Subcutaneous abdominal adipose tissue (tissue), 5 donors: ENCODE measurements around the gene PDE3B.
"Not testable (repeated sequence)": the region's sequence is repeated elsewhere in the genome, so short reads cannot be mapped to it uniquely, and the experiment has no call there.

ENCODE experiments used
- H3K27ac ChIP-seq: one replicate; pipeline ENCODE4 v1.7.0; 2013; ENCODE audit warnings: low read depth, mild to moderate bottlenecking, inconsistent platforms, low read length, moderate library complexity
- H3K27me3 ChIP-seq, 5 donors: one replicate each; pipeline ENCODE4 v1.7.0; 2013; ENCODE audit warnings: low read length in 5 of 5, inconsistent platforms in 1 of 5; ENCODE audit not compliant: control insufficient read depth in 5 of 5, insufficient read depth in 4 of 5
- H3K36me3 ChIP-seq, 5 donors: one replicate each; pipeline ENCODE4 v1.7.0; 2013; ENCODE audit warnings: low read length in 5 of 5; ENCODE audit not compliant: control insufficient read depth in 5 of 5, insufficient read depth in 5 of 5
- H3K4me1 ChIP-seq, 5 donors: one replicate each; pipeline ENCODE4 v1.7.0; 2013; ENCODE audit warnings: low read length in 5 of 5, mild to moderate bottlenecking in 3 of 5, moderate library complexity in 1 of 5; ENCODE audit not compliant: control insufficient read depth in 5 of 5, insufficient read depth in 5 of 5
- H3K4me3 ChIP-seq, 5 donors: one replicate each; pipeline ENCODE4 v1.7.0; 2013; ENCODE audit warnings: low read length in 5 of 5, low read depth in 1 of 5
- H3K9ac ChIP-seq, 5 donors: one replicate each; pipeline ENCODE4 v1.7.0; 2013; ENCODE audit warnings: low read length in 5 of 5, mild to moderate bottlenecking in 4 of 5, moderate library complexity in 3 of 5
- H3K9me3 ChIP-seq, 5 donors: one replicate each; pipeline ENCODE4 v1.7.0; 2013; ENCODE audit warnings: low read length in 5 of 5; ENCODE audit not compliant: control insufficient read depth in 5 of 5
- donor health status: healthy.
- donor health status: healthy.
- donor health status: healthy.
- donor health status: healthy.
- donor health status: healthy.

The PDE3B gene

DNA sequence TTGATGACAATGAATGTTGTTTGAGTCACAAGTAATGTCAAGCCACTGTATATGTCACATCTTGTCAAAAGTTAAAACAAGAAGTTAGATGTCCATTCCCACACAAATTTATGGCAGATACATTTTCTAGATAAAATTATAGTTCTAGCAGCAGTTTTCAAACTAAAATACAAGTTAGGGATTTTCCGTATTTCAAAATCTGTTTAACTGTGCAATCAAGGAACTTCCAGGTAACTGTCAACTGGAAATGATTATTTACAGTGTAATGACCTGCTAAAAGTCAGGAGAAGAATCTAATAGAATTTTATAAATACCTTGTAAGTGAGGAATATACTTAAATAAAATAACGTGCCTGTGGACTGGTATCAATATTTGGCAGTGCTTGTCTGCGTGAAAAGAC, 111.5 kb downstream of the PDE3B start:
- peak overlapping the region; percentile 10 for H3K27ac ChIP-seq
- H3K36me3 ChIP-seq: no peaks in the 10 kb centered on the region
- no peak overlapping the region for H3K4me3 ChIP-seq
- H3K27me3 ChIP-seq: no peaks in the 10 kb centered on the region
- H3K4me1 ChIP-seq: peaks cover 0 to 14% (median 0%) of the 10 kb centered on the region in 5 donors
- no peaks in the 10 kb centered on the region for H3K9me3 ChIP-seq
- no peak overlapping the region for H3K9ac ChIP-seq

- Histone ChIP-seq H3K9ac (no peak overlapping the region), H3K36me3 (no peaks in the 10 kb centered on the region), H3K27me3 (no peaks in the 10 kb centered on the region), H3K4me1 (peaks cover 0 to 14% (median 0%) of the 10 kb centered on the region in 5 donors), H3K9me3 (no peaks in the 10 kb centered on the region), H3K27ac (no peak overlapping the region), H3K4me3 (no peak overlapping the region)
Measured at GRCh38 chr11:14756349-14756748, 112.7 kb downstream of the PDE3B start.

DNA sequence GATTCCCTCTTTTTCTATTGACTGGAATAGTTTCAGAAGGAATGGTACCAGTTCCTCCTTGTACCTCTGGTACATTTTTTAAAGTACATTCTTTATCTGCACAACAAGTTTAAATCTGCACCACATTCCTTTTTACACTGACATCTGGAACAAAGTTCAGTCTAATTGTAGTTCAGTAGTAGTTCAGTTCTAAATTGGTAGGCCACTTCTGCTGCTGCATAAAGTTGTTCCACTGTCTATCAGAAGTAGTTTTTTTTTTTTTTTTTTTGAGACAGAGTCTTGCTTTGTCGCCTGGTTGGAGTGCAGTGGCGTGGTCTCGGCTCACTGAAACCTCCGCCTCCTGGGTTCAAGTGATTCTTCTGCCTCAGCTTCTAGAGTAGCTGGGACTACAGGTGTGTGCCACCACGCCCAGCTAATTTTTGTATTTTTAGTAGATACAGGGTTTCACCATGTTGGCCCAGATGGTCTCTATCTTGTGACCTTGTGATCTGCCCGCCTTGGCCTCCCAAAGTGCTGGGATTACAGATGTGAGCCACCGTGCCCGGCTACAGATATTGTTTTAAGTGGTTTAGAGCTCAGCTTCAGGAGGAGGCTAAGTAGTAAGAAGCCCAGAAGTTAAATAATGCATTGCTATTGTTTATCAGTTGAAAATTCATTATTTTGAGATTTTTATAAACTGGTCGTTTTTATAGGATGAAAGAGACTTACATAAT, 115.9 kb downstream of the PDE3B start:
- not testable (repeated sequence) for H3K4me3 ChIP-seq, H3K27ac ChIP-seq, H3K9me3 ChIP-seq, H3K36me3 ChIP-seq, H3K9ac ChIP-seq, H3K27me3 ChIP-seq
- peaks cover 0 to 11% (median 0%) of the 10 kb centered on the region in 5 donors for H3K4me1 ChIP-seq

DNA sequence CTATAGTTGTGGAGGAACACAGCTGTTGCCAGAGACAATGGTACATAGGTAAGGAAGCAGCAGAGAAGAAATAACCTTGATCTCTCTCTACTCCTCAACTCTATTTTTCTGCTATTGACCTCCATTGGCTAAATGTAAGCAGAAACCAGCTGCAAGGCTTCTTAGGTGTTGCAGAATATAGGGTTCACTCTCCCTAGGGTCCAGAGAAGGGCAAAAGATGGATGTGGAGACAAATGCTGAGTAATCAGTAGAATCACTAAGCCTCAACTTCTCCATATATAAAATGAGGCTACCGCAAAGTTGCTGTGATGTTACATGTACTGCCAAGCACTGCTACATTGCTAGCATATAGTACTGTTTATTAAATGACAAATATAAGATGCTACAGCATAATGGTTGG, 120.6 kb downstream of the PDE3B start:
- H3K27ac ChIP-seq: no peak overlapping the region
- H3K4me1 ChIP-seq: peaks cover 0 to 22% (median 0%) of the 10 kb centered on the region in 5 donors
- no peaks in the 10 kb centered on the region for H3K9me3 ChIP-seq
- no peak overlapping the region for H3K9ac ChIP-seq
- no peak overlapping the region for H3K4me3 ChIP-seq
- H3K36me3 ChIP-seq: no peaks in the 10 kb centered on the region
- H3K27me3 ChIP-seq: no peaks in the 10 kb centered on the region

GRCh38 chr11:14764579-14765527, 121.2 kb downstream of the PDE3B start:
- Histone ChIP-seq H3K4me1 (peaks cover 0 to 17% (median 0%) of the 10 kb centered on the region in 5 donors), H3K27ac (no peak overlapping the region), H3K9me3 (no peaks in the 10 kb centered on the region), H3K27me3 (no peaks in the 10 kb centered on the region), H3K4me3 (no peak overlapping the region), H3K9ac (no peak overlapping the region), H3K36me3 (no peaks in the 10 kb centered on the region)

GRCh38 chr11:14766585-14766984, 123.0 kb downstream of the PDE3B start:
- Histone ChIP-seq H3K4me1 (peaks cover 0 to 20% (median 0%) of the 10 kb centered on the region in 5 donors), H3K27ac (peak overlapping the region; percentile 25), H3K9ac (no peak overlapping the region)

GRCh38 chr11:14768526-14769188, 125.1 kb downstream of the PDE3B start:
- no peaks in the 10 kb centered on the region for H3K9me3 ChIP-seq
- no peaks in the 10 kb centered on the region for H3K36me3 ChIP-seq
- H3K9ac ChIP-seq: no peak overlapping the region
- peak overlapping the region; percentile 28 for H3K27ac ChIP-seq
- peaks cover 0 to 20% (median 0%) of the 10 kb centered on the region in 5 donors for H3K4me1 ChIP-seq
- no peak overlapping the region for H3K4me3 ChIP-seq
- H3K27me3 ChIP-seq: no peaks in the 10 kb centered on the region

More at GRCh38 chr11:14766585-14766984, 123.0 kb downstream of the PDE3B start:
- no peaks in the 10 kb centered on the region for H3K9me3 ChIP-seq
- H3K4me3 ChIP-seq: no peak overlapping the region
- H3K36me3 ChIP-seq: no peaks in the 10 kb centered on the region
- no peaks in the 10 kb centered on the region for H3K27me3 ChIP-seq

DNA sequence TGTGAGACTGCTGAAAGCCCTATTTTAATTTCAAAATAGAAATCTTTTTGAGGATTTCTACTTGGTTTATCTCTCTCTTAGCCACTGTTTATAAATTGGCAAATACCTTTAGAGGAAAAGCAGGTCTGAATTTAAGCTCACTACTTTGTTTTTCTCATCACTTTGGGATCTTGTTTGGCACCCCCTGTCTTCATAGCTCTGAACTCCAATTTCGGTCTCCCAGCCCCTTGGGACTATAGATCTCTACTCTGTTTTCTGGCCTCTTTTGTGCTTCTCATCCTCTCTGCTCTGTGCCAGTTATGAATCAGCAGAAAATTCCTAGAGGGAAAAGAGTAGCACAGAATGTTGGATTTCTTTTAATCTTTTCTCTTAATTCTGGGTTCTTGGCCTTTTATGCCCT, 130.2 kb downstream of the PDE3B start:
- H3K27me3 ChIP-seq: no peaks in the 10 kb centered on the region
- peak overlapping the region in 1 of 5 donors; percentile 10 for H3K9ac ChIP-seq
- H3K4me3 ChIP-seq: no peak overlapping the region
- H3K27ac ChIP-seq: peak overlapping the region; percentile 47
- H3K36me3 ChIP-seq: peaks cover 0 to 6% (median 3%) of the 10 kb centered on the region in 5 donors
- H3K4me1 ChIP-seq: peaks cover 0 to 25% (median 0%) of the 10 kb centered on the region in 5 donors
- no peaks in the 10 kb centered on the region for H3K9me3 ChIP-seq

DNA sequence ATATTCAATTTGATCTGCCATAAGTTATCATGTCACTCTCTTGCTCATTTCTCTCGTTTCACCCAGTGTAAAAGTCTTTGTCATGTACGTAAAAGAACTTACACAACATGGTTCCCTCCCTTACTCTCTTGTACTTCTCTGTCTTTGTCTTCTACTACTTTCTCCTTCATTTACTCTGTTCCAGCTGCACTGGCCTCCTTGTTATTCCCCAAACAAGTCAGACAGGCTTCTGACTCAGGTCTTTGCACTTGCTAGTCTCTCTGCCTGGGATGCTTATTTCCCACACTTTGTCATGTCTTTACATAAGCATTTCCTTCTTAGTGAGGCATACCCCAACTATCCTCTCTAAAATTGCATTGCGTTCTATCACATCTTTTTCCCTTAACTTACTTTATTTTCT, 131.1 kb downstream of the PDE3B start:
- H3K27ac ChIP-seq: peak overlapping the region; percentile 47
- no peaks in the 10 kb centered on the region for H3K27me3 ChIP-seq
- peaks cover 0 to 25% (median 0%) of the 10 kb centered on the region in 5 donors for H3K4me1 ChIP-seq
- no peak overlapping the region for H3K9ac ChIP-seq
- peaks cover 0 to 6% (median 3%) of the 10 kb centered on the region in 5 donors for H3K36me3 ChIP-seq
- no peak overlapping the region for H3K4me3 ChIP-seq
- H3K9me3 ChIP-seq: no peaks in the 10 kb centered on the region
